GM12878 (cell line): ENCODE data around the gene KRT79. TPM values are rescaled to one million over a fixed set of nuclear protein-coding genes. Genes with fewer than 3 reads are reported as not detected.

Experiments used
- ATAC-seq: fragments of 200-7000 bp; cut with Tn5 transposase; 3 replicates; pipeline ENCODE4 v1.9.1; 2020; ENCODE audit warnings: mild to moderate bottlenecking, moderate library complexity
- BruUV-seq: library from RNA; stranded (reverse); fragments of 400-500 nt; replicated peaks from 2 replicates; lab custom pipeline; 2021; lab: Mats Ljungman, UMichigan
- CTCF ChIA-PET: fragments of 300-600 bp; sonication (Branson Sonifier 250); formaldehyde crosslinking; extraction: SDS; loops from one replicate; lab custom pipeline; 2021; ENCODE audit warnings: inconsistent platforms; lab: Yijun Ruan, JAX
- POLR2A ChIA-PET: fragments of 350-600 bp; formaldehyde crosslinking; extraction: SDS; loops from one replicate; lab custom pipeline; 2021; ENCODE audit warnings: inconsistent platforms; lab: Charles Lee
- RAD21 ChIA-PET: fragments of 300-600 bp; sonication (Branson Sonifier 250); formaldehyde crosslinking; loops from one replicate; lab custom pipeline; 2023; ENCODE audit warnings: antibody characterized with exemption; ENCODE audit not compliant: unreplicated experiment; lab: Charles Lee
- SMC1A ChIA-PET: fragments of 300-600 bp; sonication (Branson Sonifier 250); formaldehyde crosslinking; loops from one replicate; lab custom pipeline; 2023; ENCODE audit not compliant: unreplicated experiment, uncharacterized antibody; lab: Charles Lee
- DNase-seq: peaks from one replicate; pipeline ENCODE4 v3.0.0-alpha.2; 2011; ENCODE audit warnings: low read depth, low spot score
- FAIRE-seq: peaks from 3 replicates; lab custom pipeline; 2011; peaks lifted over from hg19 to GRCh38; lab: Jason Lieb, UNC
- H2AFZ ChIP-seq: 2 replicates; pipeline ENCODE4 v1.6.0; 2011; ENCODE audit warnings: low read depth, low read length, control low read depth; ENCODE audit not compliant: control insufficient read depth
- H3K27ac ChIP-seq: 2 replicates; pipeline ENCODE4 v1.5.1; 2011; ENCODE audit warnings: control low read depth; ENCODE audit not compliant: control insufficient read depth, insufficient read depth
- H3K27me3 ChIP-seq, 2 experiments: replicated peaks in 1 of 2; 2 replicates each; pipeline versions ENCODE4 v1.6.0 to v1.6.1; 2011; ENCODE audit warnings: low read length in 1 of 2; ENCODE audit not compliant: control insufficient read depth in 2 of 2, insufficient read depth in 2 of 2
- H3K36me3 ChIP-seq, 2 experiments: 2 replicates each; pipeline ENCODE4 v1.5.1; 2011; ENCODE audit warnings: low read length in 1 of 2; ENCODE audit not compliant: control insufficient read depth in 2 of 2, insufficient read depth in 2 of 2
- H3K4me1 ChIP-seq: 2 replicates; pipeline ENCODE4 v1.6.1; 2011; ENCODE audit warnings: mild to moderate bottlenecking, low read length, moderate library complexity, mixed read lengths; ENCODE audit not compliant: control insufficient read depth, insufficient read depth
- H3K4me2 ChIP-seq: 2 replicates; pipeline ENCODE4 v1.6.0; 2011; ENCODE audit warnings: control low read depth; ENCODE audit not compliant: control insufficient read depth, insufficient read depth
- H3K4me3 ChIP-seq: fragments of 200-600 bp; sonication (generic); 2 replicates; pipeline ENCODE4 v1.5.1; 2016
- H3K79me2 ChIP-seq: 2 replicates; pipeline ENCODE4 v1.6.0; 2011; ENCODE audit warnings: low read length; ENCODE audit not compliant: control insufficient read depth, insufficient read depth
- H3K9ac ChIP-seq: 2 replicates; pipeline ENCODE4 v1.8.0; 2011; ENCODE audit warnings: low read length, control low read depth, mixed read lengths; ENCODE audit not compliant: control insufficient read depth, insufficient read depth
- H3K9me3 ChIP-seq: replicated peaks from 3 replicates; pipeline ENCODE4 v1.5.1; 2011; ENCODE audit warnings: mild to moderate bottlenecking, low read length; ENCODE audit not compliant: control insufficient read depth, insufficient read depth
- H4K20me1 ChIP-seq: 2 replicates; pipeline ENCODE4 v1.6.0; 2011; ENCODE audit not compliant: control insufficient read depth, insufficient read depth
- ATF3 ChIP-seq: IDR thresholded peaks from 2 replicates; pipeline ENCODE4 v1.6.1; 2011; ENCODE audit warnings: low read depth, mild to moderate bottlenecking, low read length, moderate library complexity, borderline replicate concordance; ENCODE audit errors: extremely low read depth
- ELK1 ChIP-seq: IDR thresholded peaks from 2 replicates; pipeline ENCODE4 v1.6.1; 2012; ENCODE audit warnings: low read depth, low read length, improper control_type of control experiment
- FOXK2 ChIP-seq: fragments of 450-650 bp; IDR thresholded peaks from 2 replicates; pipeline ENCODE4 v1.6.1; 2017; ENCODE audit warnings: mild to moderate bottlenecking, moderate library complexity
- IRF3 ChIP-seq: fragments of 450-650 bp; IDR thresholded peaks from 2 replicates; pipeline ENCODE4 v1.6.1; 2014; ENCODE audit warnings: mild to moderate bottlenecking
- KAT2A ChIP-seq: conservative IDR thresholded peaks from 2 replicates; pipeline ENCODE4 v1.6.1; 2011; ENCODE audit warnings: low read depth, low read length; ENCODE audit not compliant: control insufficient read depth
- MEF2A ChIP-seq: IDR thresholded peaks from 2 replicates; pipeline ENCODE4 v1.6.1; 2011; ENCODE audit warnings: low read depth, mild to moderate bottlenecking, low read length, moderate library complexity; ENCODE audit not compliant: insufficient read depth
- MYB ChIP-seq: fragments of 150-350 bp; IDR thresholded peaks from 2 replicates; pipeline ENCODE4 v1.6.1; 2014; ENCODE audit warnings: mild to moderate bottlenecking, low read depth, low read length, borderline replicate concordance
- NFXL1 ChIP-seq: fragments of 450-650 bp; IDR thresholded peaks from 2 replicates; pipeline ENCODE4 v1.6.1; 2017; ENCODE audit warnings: antibody characterized with exemption, mild to moderate bottlenecking, borderline replicate concordance
- NKRF ChIP-seq: fragments of 450-650 bp; conservative IDR thresholded peaks from 2 replicates; pipeline ENCODE4 v1.6.1; 2017; ENCODE audit warnings: mild to moderate bottlenecking, moderate library complexity
- TARDBP ChIP-seq: IDR thresholded peaks from 2 replicates; pipeline ENCODE4 v1.6.1; 2016; ENCODE audit warnings: borderline replicate concordance
- ZBED1 ChIP-seq: IDR thresholded peaks from 2 replicates; pipeline ENCODE4 v1.6.1; 2016; ENCODE audit warnings: borderline replicate concordance
- ZNF592 ChIP-seq: fragments of 450-650 bp; IDR thresholded peaks from 2 replicates; pipeline ENCODE4 v1.6.1; 2017; ENCODE audit warnings: mild to moderate bottlenecking, moderate library complexity
- WGBS: methylation state at CpG from one replicate; pipeline ENCODE4 v1.1.6; 2016; ENCODE audit warnings: low lambda C conversion rate; ENCODE audit not compliant: insufficient replicate concordance, insufficient coverage; ENCODE audit errors: missing lambda C conversion rate; 5-methylcytosine and 5-hydroxymethylcytosine counted together
- in situ Hi-C: fragments of 300-500 bp; cut with MboI; formaldehyde crosslinking; loops from 9 replicates; pipeline ENCODE4 v1.14.3; 2018; ENCODE audit warnings: mixed read lengths
- intact Hi-C: fragments of 100-400 bp; cut with micrococcal nuclease; formaldehyde crosslinking; loops from one replicate; pipeline ENCODE4 v1.14.2; 2022; ENCODE audit not compliant: unreplicated experiment
- polyA plus RNA-seq, 11 experiments: library from polyadenylated mRNA; depleted of rRNA in 4 of 11; unstranded in 6 of 11; stranded (reverse) in 5 of 11; fragments of >200 nt; fragmentation: Nextera tagmentation in 4 of 11; fragmentation: Illumina TruSeq in 1 of 11; extraction: Ambion mirVana in 4 of 11; extraction: Trizol in 1 of 11; gene quantifications; 1 replicate in 1 of 11; 2 replicates in 10 of 11; pipeline versions ENCODE4 v1.2.1 to v1.2.3, GENCODE V29; 2011 to 2016; ENCODE audit warnings: inconsistent platforms in 2 of 11, missing spikeins in 2 of 11, low read depth in 1 of 11
- total RNA-seq, 4 experiments: library from RNA; depleted of rRNA in 3 of 4; stranded (reverse); fragments of >200 nt in 3 of 4; fragmentation: Illumina TruSeq in 1 of 4; extraction: Trizol in 1 of 4; gene quantifications; 2 replicates each; pipeline versions ENCODE4 v1.2.1 to v1.2.3, GENCODE V29; 2013 to 2021

The KRT79 gene
- total and polyA plus RNA-seq, 10 of the 15 experiments (the other 5 are each of a cell fraction or from before 2014, with no cell fraction given) = 0.03 to 0.09 (median 0.07) TPM; not detected in 7

- TF ChIP-seq ZNF592 (no peak), NKRF (no peak), MYB (no peak)
- TF ChIP-seq, all 136 proteins: peak for 0
Observed at GRCh38 chr12:52832985-52833905, 866 bp downstream of the KRT79 start (continued).

- Histone ChIP-seq H3K9me3 (no peaks in the 10 kb centered on the region), H3K4me3 (no peak overlapping the region), H3K4me2 (no peak overlapping the region), H3K9ac (no peak overlapping the region), H3K36me3 (no peaks in the 10 kb centered on the region), H3K27ac (no peak overlapping the region), H3K4me1 (no peaks in the 10 kb centered on the region), H2AFZ (no peak overlapping the region), H4K20me1 (no peaks in the 10 kb centered on the region), H3K27me3 (peaks cover 5 to 7% of the 10 kb centered on the region in 2 experiments; a peak in 3 of 4 replicates), H3K79me2 (no peaks in the 10 kb centered on the region)
- POLR2A ChIA-PET = no interaction called here
- WGBS = 9% methylated on average over 3 of the region's 3 CpGs
- DNase-seq (no peak), ATAC-seq (no peak), FAIRE-seq (no peak)
- CTCF ChIA-PET = interaction anchor here (0.6 kb wide), 1 partner anchor 94 kb away, joined by 3 read pairs; no protein-coding TSS in a partner anchor
- intact Hi-C loops (no loop called here), in situ Hi-C loops (no loop called here)
- RAD21 ChIA-PET = no interaction called here
- SMC1A ChIA-PET = no interaction called here
- TF ChIP-seq KAT2A (no peak), ELK1 (no peak), MEF2A (no peak), ATF3 (no peak), NFXL1 (no peak), TARDBP (no peak), FOXK2 (no peak), IRF3 (no peak), ZBED1 (no peak)
- BruUV-seq = no TSS peak
Observed at GRCh38 chr12:52832451-52832850, 1.7 kb downstream of the KRT79 start.
